Measurements from ENCODE around the gene SND1.

DNA sequence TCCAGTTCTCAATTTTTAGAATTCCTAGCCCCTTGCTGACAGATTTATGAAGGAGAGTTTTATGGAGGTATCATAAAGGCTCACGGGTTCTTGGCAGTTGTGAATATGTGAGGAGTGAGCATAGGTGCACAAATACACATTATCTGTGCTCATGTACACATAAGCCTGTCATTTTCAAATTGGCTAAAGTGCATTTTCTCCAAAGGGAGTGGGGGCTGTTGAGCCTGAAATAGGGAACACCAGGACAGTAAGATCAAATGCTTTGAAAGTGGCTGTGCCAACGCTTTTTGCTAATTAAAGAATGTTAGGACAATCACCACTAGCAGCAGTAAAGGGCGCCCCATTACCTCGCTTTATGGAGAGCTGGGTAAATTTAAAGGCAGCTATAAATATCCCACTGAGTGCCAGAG is 387.6 kb downstream of the SND1 start:
- TF ChIP-seq, protein P1, sequence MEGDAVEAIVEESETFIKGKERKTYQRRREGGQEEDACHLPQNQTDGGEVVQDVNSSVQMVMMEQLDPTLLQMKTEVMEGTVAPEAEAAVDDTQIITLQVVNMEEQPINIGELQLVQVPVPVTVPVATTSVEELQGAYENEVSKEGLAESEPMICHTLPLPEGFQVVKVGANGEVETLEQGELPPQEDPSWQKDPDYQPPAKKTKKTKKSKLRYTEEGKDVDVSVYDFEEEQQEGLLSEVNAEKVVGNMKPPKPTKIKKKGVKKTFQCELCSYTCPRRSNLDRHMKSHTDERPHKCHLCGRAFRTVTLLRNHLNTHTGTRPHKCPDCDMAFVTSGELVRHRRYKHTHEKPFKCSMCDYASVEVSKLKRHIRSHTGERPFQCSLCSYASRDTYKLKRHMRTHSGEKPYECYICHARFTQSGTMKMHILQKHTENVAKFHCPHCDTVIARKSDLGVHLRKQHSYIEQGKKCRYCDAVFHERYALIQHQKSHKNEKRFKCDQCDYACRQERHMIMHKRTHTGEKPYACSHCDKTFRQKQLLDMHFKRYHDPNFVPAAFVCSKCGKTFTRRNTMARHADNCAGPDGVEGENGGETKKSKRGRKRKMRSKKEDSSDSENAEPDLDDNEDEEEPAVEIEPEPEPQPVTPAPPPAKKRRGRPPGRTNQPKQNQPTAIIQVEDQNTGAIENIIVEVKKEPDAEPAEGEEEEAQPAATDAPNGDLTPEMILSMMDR (tag by site-specific recombination; IDR thresholded peaks at IDR 0.05), result 0 out of 2 replicates have a peak, but pooled peaks have one; percentile 22
- TF ChIP-seq HOXD13 (CRISPR knock-in tag; IDR thresholded peaks at IDR 0.05; ENCODE audit: borderline replicate concordance), result no peak
- TF ChIP-seq ZBTB7A (tag by site-specific recombination; IDR thresholded peaks at IDR 0.05; ENCODE audit: low read depth), result no peak
- TF ChIP-seq KLF10 (tag by site-specific recombination; IDR thresholded peaks at IDR 0.05), result no peak
- no peak for TF ChIP-seq ZNF311 (tag by site-specific recombination; IDR thresholded peaks at IDR 0.05; ENCODE audit: borderline replicate concordance)
- no peak for TF ChIP-seq ZNF585B (tag by site-specific recombination; IDR thresholded peaks at IDR 0.05)
